ENCODE data around the gene FBXO42.

The FBXO42 gene

DNA sequence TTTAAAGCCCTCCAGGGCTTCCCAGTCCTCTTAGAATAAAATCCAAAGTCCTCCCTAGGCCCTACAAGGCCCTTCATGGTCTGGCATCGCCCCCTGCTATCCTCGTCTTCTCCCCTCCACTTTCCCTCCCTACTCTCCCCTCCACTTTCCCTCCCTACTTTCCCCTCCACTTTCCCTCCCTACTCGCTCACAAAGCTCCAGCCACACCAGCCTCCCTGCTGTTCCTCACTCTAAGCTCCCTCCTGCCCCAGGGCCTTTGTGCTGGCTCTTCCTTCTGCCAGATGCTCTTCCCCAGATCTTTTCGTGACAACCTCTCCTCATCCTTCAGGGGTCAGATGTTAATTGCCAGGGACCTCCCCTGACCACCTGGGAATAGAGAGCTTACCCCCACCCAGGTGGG, 152.6 kb downstream of the FBXO42 start:
- DNase-seq, result no peak

DNA sequence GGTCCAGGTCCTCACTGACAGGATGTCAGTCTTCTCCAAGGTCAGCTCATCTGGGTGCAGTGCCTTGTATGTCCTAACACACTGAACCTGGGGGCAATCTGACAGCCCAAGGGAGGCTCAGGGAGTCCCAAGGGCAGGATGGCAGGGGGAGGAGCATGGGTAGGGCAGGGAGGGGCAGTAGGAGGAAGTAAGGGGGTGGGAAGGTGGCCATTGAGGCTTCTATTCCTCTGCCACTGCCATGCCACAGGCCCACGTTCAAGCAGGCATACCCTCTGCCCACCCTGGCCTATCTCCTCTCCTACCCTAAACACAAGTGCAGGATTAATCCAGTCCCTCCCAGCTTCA, 153.2 kb downstream of the FBXO42 start:
- no peak for DNase-seq

DNA sequence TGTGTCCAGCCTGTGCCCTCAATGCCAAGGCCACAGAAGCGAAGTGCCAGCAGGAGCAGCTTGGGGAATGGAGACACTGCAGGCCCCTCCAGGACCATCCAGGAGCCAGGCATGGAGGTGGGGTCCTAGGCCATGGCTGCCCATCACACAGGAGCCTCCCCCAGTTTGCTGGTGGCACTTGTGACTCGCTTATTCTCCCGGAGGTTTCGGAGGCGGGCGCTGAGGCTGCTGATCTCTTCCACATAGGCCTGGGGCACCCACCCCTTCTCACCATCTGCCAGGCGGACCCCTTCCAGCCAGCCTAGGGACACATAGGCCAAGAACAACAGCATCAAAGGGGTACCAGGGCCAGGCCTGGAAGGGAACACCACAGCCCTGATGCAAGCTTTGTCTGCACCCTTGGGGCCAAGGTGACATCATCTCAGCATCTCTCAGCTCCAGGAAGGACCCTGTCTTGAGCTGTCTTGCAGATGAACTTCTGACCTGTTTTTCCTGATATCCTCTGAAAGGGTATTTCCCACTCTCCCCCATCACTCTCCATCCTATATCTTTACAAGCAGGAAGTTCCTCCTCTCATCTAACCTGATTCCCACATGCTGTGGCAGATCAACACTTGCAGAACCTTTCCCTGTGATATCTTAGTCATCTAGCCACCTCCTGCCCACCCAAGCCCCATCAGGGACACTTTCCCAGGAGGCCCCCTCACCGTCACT, 153.7 kb downstream of the FBXO42 start:
- DNase-seq, result no peak

DNA sequence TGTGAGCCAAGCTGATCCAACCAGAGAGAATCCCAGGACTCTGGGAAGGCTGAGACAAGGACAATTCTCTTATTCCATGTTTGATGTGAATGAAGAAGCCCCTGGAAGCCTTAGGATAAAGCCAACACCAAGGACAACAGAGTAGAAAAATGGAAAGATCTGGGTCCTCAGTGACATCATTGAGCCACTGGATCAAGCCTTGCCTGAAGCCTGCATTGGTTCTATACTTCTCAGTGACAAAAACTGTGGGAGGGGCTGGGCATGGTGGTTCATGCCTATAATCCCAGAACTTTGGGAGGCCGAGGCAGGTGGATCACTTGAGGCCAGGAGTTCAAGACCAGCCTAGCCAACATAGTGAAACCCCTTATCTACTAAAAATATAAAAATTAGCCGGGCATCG, 155.4 kb downstream of the FBXO42 start:
- DNase-seq, result no peak

Measured in effector CD8-positive, alpha-beta T cell (primary cell).